NCI-H345 (cell line): Measurements from ENCODE around the gene USP12.
A peak's percentile ranks its signal among the peaks of the same experiment; 100 is the strongest.

Source experiments
- DNase-seq: peaks from one replicate; lab custom pipeline; 2025; lab: John Stamatoyannopoulos, UW

The USP12 gene

GRCh38 chr13:27183561-27184147, 12.0 kb upstream of the USP12 start:
- no peak for DNase-seq

- no peak for DNase-seq
Observed at GRCh38 chr13:27182844-27183497, 11.4 kb upstream of the USP12 start.

- no peak for DNase-seq
Observed at GRCh38 chr13:27182054-27182453, 10.4 kb upstream of the USP12 start.

- no peak for DNase-seq
Observed at GRCh38 chr13:27177852-27178251, 6.2 kb upstream of the USP12 start.

- DNase-seq, result no peak
Observed at GRCh38 chr13:27176470-27177410, 5.1 kb upstream of the USP12 start.

- no peak for DNase-seq
Observed at GRCh38 chr13:27174766-27175455, 3.3 kb upstream of the USP12 start.

- DNase-seq, result no peak
Observed at GRCh38 chr13:27172495-27172842, 858 bp upstream of the USP12 start.

GRCh38 chr13:27171827-27172494, 350 bp upstream of the USP12 start:
- DNase-seq, result peak; percentile 88

- peak; percentile 27 for DNase-seq
Observed at GRCh38 chr13:27170516-27171243, 931 bp downstream of the USP12 start.

- DNase-seq, result no peak
Observed at GRCh38 chr13:27170221-27170515, 1.4 kb downstream of the USP12 start.

- no peak for DNase-seq
Observed at GRCh38 chr13:27168906-27169657, 2.5 kb downstream of the USP12 start.

GRCh38 chr13:27168086-27168485, 3.5 kb downstream of the USP12 start:
- DNase-seq, result no peak

GRCh38 chr13:27166313-27166712, 5.3 kb downstream of the USP12 start:
- no peak for DNase-seq

GRCh38 chr13:27161980-27162379, 9.6 kb downstream of the USP12 start:
- DNase-seq, result no peak

GRCh38 chr13:27161423-27161822, 10.2 kb downstream of the USP12 start:
- DNase-seq, result no peak

GRCh38 chr13:27160657-27161295, 10.8 kb downstream of the USP12 start:
- DNase-seq, result no peak

- no peak for DNase-seq
Observed at GRCh38 chr13:27159806-27160563, 11.6 kb downstream of the USP12 start.

GRCh38 chr13:27158335-27158734, 13.3 kb downstream of the USP12 start:
- DNase-seq, result no peak
